Fibroblast of upper back skin (primary cell): ENCODE measurements around the gene CIAO2B.
"Not testable (repeated sequence)": the region's sequence is repeated elsewhere in the genome, so short reads cannot be mapped to it uniquely, and the experiment has no call there.

Experiments used
- DNase-seq: peaks from one replicate; pipeline ENCODE4 v3.0.0-alpha.2; 2013

The CIAO2B gene

DNA sequence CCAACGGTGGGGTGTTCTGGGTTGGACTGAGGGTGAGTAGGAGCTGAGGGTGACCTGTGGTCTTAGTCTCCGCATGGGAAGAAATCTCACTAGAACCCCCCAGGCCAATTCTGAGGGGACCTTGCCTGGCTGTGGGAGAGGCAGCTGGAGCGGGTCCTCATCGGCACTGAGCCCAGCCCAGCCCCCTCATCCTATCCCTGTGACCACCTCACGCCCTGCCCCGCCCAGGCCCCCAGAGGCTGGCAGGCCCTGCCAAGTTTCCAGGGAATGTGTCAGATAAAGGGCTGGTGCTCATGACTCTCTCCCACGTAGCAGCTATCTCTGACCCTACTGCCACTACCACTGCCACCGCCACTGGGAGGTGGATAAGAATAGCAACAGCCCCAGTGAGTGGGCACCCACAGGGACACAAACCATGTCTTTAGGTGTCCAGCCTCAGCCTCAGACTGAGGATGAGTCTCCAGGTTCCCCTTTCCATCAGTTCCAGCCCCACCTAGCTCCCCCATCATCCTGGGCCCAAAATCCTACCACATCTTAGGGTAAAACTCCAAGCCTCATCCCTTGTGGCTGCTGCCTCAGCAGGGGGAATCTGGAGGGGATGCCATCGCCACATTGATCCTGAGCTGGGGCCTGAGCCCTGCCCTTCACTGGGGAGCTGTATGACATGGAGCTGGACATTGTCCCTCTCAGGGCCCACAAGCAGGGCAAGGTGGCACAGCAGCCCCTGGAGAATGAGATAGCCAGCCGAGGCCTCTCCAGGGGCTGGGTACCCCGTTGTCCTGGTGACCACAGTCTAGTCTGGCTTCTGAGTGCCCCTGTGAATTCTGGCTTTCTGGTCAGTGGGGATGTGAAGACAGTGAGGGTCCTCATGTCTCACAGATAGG, 30.4 kb downstream of the CIAO2B start:
- no peak for DNase-seq

GRCh38 chr16:66902648-66903543, 31.3 kb downstream of the CIAO2B start:
- DNase-seq = no peak

DNA sequence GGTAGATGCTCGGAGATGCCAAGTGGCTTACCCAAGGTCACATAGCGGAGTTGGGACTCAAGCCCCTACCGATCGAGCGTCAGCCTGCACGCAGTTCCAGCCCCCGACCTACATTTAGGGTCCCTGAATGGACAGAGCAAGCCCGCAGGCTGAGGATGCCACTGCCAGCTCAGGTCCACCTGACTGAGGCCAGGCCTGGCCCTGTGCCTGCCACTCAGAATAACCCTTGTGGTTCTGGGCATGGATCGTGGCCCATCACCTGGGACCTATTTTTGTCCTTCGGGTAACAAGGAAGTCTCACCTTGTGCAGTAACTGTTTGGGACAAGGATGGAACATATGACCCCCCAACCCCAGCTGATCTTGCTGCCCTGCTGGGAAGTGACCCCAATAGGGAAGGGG, 32.6 kb downstream of the CIAO2B start:
- no peak for DNase-seq

GRCh38 chr16:66900721-66901441, 33.3 kb downstream of the CIAO2B start:
- no peak for DNase-seq

DNA sequence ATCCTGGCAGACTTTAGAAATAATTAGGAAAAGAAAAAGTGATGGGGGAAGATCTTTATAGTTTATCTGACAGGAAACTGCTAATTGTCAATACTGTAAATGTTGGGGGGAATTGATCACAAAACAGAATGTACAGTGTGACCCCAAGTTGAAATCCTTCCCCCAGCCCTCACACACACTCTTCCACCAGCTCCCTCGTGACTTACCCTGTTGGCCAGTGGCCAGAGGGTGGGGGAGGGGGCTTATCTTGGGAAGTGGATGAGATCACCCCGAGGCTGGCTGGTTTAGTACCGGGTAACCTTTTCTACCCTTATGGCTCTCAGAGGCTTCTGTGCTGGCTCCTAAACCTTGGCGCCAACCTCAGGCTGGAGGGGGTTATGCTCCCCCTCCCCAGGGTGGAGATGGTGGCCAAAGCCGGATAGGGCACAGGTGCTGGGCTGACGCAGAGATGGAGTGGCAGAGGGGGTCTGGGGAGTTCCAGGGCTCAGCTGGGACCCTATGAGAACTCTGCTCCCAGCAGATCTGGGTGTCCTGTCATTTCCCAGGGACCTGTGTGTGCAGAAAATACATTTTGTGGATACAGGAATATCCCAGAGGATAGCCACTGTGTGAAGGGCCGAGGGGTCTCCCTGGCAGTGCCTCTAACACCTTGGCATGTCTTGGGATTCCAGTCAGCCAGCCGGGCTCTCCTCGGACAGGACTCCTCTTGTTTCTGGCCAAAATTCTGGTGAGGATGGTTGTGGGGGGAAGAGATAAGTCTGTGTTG, 34.1 kb downstream of the CIAO2B start:
- peak; percentile 72 for DNase-seq

- no peak for DNase-seq
Observed at GRCh38 chr16:66899310-66899944, 34.8 kb downstream of the CIAO2B start.

GRCh38 chr16:66898933-66899309, 35.3 kb downstream of the CIAO2B start:
- DNase-seq = no peak

- peak; percentile 52 for DNase-seq
Observed at GRCh38 chr16:66898207-66898606, 36.0 kb downstream of the CIAO2B start.

GRCh38 chr16:66896682-66897081, 37.5 kb downstream of the CIAO2B start:
- DNase-seq = not testable (repeated sequence)

- no peak for DNase-seq
Observed at GRCh38 chr16:66895999-66896398, 38.2 kb downstream of the CIAO2B start.

- DNase-seq = no peak
Observed at GRCh38 chr16:66895689-66895979, 38.6 kb downstream of the CIAO2B start.

- DNase-seq = peak; percentile 68
Observed at GRCh38 chr16:66894948-66895688, 39.1 kb downstream of the CIAO2B start.

GRCh38 chr16:66894055-66894454, 40.1 kb downstream of the CIAO2B start:
- DNase-seq = no peak

- no peak for DNase-seq
Observed at GRCh38 chr16:66891797-66892196, 42.4 kb downstream of the CIAO2B start.

GRCh38 chr16:66891360-66891759, 42.8 kb downstream of the CIAO2B start:
- no peak for DNase-seq

DNA sequence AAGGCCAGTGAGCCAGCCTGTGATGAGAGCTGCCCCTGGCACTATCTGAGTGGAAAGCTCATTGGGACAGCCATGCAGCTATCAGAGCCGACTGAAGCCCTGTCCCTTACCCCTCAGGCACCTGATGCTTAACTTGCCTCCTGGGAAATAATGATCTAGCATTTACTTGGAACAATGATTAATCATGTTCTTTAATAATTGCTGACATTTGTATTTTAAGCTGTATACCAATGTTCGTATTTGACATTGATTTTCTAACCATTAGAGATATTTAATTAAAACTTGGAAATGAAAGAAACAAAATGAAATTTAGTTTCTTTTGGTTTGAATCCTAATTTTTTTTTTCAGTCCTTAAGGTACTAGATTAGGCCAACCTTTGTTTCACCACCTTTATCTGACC, 43.4 kb downstream of the CIAO2B start:
- no peak for DNase-seq

DNA sequence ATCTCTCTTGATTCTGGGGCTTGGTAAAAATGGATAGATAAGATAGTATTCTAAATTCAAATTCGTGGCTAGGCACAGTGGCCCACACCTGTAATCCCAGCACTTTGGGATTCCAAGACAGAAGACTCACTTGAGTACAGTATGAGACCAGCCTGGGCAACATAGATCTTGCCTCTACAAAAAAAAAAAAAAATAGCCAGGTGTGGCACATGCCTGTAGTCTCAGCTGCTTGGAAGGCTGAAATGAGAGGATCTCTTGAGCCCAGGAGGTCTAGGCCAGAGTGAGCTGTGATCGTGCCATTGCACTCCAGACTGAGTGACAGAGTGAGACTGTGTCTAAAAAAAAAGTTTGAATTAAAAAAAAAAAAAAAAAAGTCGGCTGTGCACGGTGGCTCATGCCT, 44.6 kb downstream of the CIAO2B start:
- no peak for DNase-seq

GRCh38 chr16:66888647-66889615, 45.3 kb downstream of the CIAO2B start:
- DNase-seq = no peak

DNA sequence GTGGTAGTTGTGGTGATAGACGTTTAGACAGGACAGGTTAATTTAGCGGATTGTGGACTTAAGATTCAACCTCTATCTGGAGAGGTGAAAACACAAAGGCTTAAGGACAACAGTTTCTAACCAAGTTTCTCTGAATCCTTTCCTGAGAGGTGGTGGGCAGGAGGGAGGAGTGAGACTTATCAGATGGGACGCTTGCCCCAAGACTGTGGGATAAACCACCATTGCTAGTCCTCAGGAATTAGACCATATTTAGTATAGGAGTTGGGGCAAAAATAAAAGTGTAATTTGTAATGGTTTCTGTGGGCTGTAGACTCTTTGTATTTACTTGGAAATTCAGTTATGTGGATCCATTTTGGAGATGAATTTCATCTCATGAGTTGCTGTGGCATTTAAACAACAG, 47.3 kb downstream of the CIAO2B start:
- no peak for DNase-seq

DNA sequence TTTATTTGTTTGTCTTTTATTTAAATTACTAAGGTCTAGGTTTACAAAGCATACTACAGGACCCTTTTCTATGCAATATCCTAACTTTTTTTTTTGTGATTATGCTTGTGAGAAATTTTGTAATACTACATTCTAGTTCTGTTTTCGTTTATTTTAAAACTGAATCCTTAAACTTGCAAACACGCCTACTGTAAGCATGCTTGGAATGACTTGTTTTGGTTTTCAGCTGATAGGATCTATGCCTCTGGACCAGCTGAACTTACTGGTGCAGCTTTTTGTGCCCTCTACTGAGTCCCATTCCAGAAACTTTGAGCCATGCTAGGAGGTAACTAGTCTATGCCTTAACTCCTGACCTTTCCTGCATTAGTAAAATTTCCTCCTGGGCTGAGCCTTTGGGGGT, 47.9 kb downstream of the CIAO2B start:
- DNase-seq = no peak
